Measurements from ENCODE around the gene CCDC74A.
"Not testable (repeated sequence)": the region's sequence is repeated elsewhere in the genome, so short reads cannot be mapped to it uniquely, and the experiment has no call there.

Gene CCDC74A

DNA sequence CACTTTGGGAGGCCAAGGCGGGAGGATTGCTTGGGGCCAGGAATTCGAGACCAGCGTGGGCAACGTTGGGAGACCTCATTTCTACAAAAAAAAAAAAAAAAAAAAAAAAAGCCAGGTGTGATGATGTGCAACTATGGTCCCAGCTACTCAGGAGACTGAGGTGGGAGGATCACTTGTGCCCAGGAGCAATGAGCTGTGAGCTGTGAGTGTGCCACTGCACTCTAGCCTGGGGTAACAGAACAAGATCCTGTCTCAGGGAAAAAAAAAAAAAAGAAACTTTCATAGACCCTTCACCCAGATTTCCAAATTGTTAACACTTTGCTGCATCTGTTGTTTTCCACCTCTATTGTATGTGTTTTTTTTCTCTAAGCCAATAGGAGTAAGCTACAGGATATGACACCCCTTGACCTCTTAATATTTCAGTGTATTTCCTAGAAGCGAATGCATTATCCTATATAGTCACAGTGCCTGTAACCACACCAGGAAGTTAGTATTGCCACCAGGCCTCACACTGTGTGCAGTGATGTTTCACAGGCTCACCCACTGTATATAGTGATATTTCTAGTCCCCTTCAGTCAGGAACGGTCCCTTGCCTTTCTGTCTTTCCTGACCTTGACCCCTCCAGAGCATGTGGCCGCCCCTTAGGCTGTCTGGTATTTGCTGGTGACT lies 23.5 kb upstream of the CCDC74A start:
- H2AK5ac ChIP-seq (ENCODE audit: low read length, severe bottlenecking), result not testable (repeated sequence)

DNA sequence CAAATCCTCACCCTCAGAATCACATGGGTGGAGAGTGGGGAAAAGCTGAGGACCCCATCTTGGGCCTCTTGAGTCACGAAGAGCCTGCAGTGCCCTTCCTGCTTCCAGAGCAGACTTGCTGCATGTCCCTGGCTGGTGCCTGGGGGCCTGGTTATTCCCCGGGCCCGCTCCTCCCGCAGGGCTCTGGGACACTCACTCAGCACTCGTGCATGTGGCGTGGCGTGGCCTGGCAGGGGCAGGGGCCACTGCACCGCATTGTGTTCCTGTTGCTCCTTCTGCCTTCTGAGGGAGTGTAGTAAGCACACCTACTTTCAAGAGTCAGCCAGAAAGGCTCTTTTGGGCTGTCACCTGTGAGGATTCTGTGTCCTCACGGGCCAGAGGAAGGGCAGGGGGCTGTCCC lies 18.1 kb upstream of the CCDC74A start:
- Histone ChIP-seq H3K4me3 (ENCODE audit: insufficient read depth in 1 of 2, low read depth in 1 of 2, low read length in 2 of 2) (no peak overlapping the region), H3K4me2 (ENCODE audit: low read length, poor library complexity, severe bottlenecking) (no peak overlapping the region), H3K36me3 (ENCODE audit: control insufficient read depth in 1 of 2, insufficient read depth in 2 of 2, low read depth in 1 of 2, low read length in 2 of 2) (peaks cover 58 to 66% of the 10 kb centered on the region in 2 experiments), H2BK120ac (ENCODE audit: low read depth, low read length) (no peak overlapping the region), H2AK5ac (ENCODE audit: low read length, severe bottlenecking) (no peak overlapping the region), H2BK12ac (ENCODE audit: low read length in 2 of 2) (no peak overlapping the region), H3K4ac (ENCODE audit: low read depth in 1 of 2, low read length in 2 of 2) (no peak overlapping the region), H2BK5ac (ENCODE audit: low read depth, low read length, poor library complexity, severe bottlenecking) (no peak overlapping the region), H3K18ac (ENCODE audit: low read depth in 1 of 2, low read length in 2 of 2) (no peak overlapping the region), H4K91ac (ENCODE audit: low read length) (no peak overlapping the region), H4K8ac (ENCODE audit: low read length) (no peak overlapping the region), H2AFZ (ENCODE audit: low read depth, low read length) (no peak overlapping the region), H3K14ac (ENCODE audit: low read length in 2 of 2) (no peak overlapping the region), H3K79me1 (replicated peaks; ENCODE audit: low read length, poor library complexity, severe bottlenecking) (peaks cover 19% of the 10 kb centered on the region), H3K27me3 (ENCODE audit: control insufficient read depth in 1 of 2, insufficient read depth in 1 of 2, low read length in 2 of 2) (no peaks in the 10 kb centered on the region), H3K23ac (ENCODE audit: low read length in 2 of 2) (no peak overlapping the region), H3K9ac (ENCODE audit: low read length) (no peak overlapping the region), H3K27ac (ENCODE audit: low read length, poor library complexity, severe bottlenecking) (no peak overlapping the region), H3K9me3 (ENCODE audit: control insufficient read depth, low read length) (no peaks in the 10 kb centered on the region), H3K4me1 (ENCODE audit: control insufficient read depth, insufficient read depth, low read depth, low read length) (peaks cover 24% of the 10 kb centered on the region), H2BK15ac (ENCODE audit: low read depth, poor library complexity, severe bottlenecking) (no peak overlapping the region)
- DNase-seq, result no peak
- 99% methylated on average over 8 of the region's 9 CpGs for WGBS

More for the DNA sequence above, 23.5 kb upstream of the CCDC74A start:
- not testable (repeated sequence) for H4K91ac ChIP-seq (ENCODE audit: low read length); H2BK120ac ChIP-seq (ENCODE audit: low read depth, low read length); H3K27me3 ChIP-seq (ENCODE audit: control insufficient read depth in 1 of 2, insufficient read depth in 1 of 2, low read length in 2 of 2); H3K27ac ChIP-seq (ENCODE audit: low read length, poor library complexity, severe bottlenecking); DNase-seq; H3K14ac ChIP-seq (ENCODE audit: low read length in 2 of 2); H3K4me1 ChIP-seq (ENCODE audit: control insufficient read depth, insufficient read depth, low read depth, low read length); H3K4ac ChIP-seq (ENCODE audit: low read depth in 1 of 2, low read length in 2 of 2); H3K4me3 ChIP-seq (ENCODE audit: insufficient read depth in 1 of 2, low read depth in 1 of 2, low read length in 2 of 2); H2AFZ ChIP-seq (ENCODE audit: low read depth, low read length); H3K23ac ChIP-seq (ENCODE audit: low read length in 2 of 2); H3K18ac ChIP-seq (ENCODE audit: low read depth in 1 of 2, low read length in 2 of 2); H4K8ac ChIP-seq (ENCODE audit: low read length); H3K9ac ChIP-seq (ENCODE audit: low read length); H2BK15ac ChIP-seq (ENCODE audit: low read depth, poor library complexity, severe bottlenecking); H3K9me3 ChIP-seq (ENCODE audit: control insufficient read depth, low read length); H2BK12ac ChIP-seq (ENCODE audit: low read length in 2 of 2); H2BK5ac ChIP-seq (ENCODE audit: low read depth, low read length, poor library complexity, severe bottlenecking); H3K4me2 ChIP-seq (ENCODE audit: low read length, poor library complexity, severe bottlenecking)
- Histone ChIP-seq H3K36me3 (ENCODE audit: control insufficient read depth in 1 of 2, insufficient read depth in 2 of 2, low read depth in 1 of 2, low read length in 2 of 2) (peaks cover 78 to 87% of the 10 kb centered on the region in 2 experiments), H3K79me1 (replicated peaks; ENCODE audit: low read length, poor library complexity, severe bottlenecking) (peaks cover 33% of the 10 kb centered on the region)
- WGBS, result 91% methylated on average over 3 of the region's 7 CpGs

DNA sequence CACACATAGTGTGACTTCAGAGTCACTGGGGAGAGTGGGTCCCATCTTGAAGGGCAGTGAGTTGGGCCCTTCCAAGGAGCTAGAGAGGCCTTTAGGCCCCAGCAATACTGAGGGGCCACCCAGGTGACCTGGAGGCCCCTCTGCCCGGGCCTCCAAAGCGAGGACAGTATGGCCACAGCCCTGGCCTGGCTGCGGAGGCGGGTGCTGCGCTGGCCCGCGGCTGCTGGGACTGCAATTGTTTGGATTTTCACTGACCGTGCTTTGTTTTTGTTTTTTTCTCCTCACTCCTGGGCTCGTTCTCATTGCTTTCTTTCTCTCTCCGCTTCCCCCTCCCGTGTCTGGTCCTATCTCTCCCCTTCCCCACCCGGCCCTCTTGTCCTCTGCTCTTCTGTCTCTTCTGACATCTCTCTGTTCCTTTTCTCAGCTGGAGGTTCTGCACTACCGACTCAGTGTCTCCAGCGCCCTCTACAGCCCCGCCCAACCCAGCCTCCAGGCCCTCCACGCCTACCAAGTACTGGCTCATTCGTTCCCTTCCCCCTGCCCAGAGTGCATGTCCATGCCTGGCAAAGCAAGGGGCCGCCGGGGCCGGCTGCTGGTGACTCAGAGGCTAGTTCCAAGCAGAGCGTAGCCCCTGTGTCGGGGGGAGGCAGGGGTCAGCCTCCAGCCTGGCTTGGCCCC lies 16.3 kb upstream of the CCDC74A start:
- Histone ChIP-seq H2AK5ac (ENCODE audit: low read length, severe bottlenecking) (peak overlapping the region; percentile 72), H3K79me1 (replicated peaks; ENCODE audit: low read length, poor library complexity, severe bottlenecking) (peaks cover 11% of the 10 kb centered on the region), H3K27ac (ENCODE audit: low read length, poor library complexity, severe bottlenecking) (peak overlapping the region; percentile 76), H3K4me1 (ENCODE audit: control insufficient read depth, insufficient read depth, low read depth, low read length) (peaks cover 26% of the 10 kb centered on the region), H4K8ac (ENCODE audit: low read length) (peak overlapping the region; percentile 14), H3K36me3 (ENCODE audit: control insufficient read depth in 1 of 2, insufficient read depth in 2 of 2, low read depth in 1 of 2, low read length in 2 of 2) (peaks cover 44 to 64% of the 10 kb centered on the region in 2 experiments)
- not testable (repeated sequence) for H2BK15ac ChIP-seq (ENCODE audit: low read depth, poor library complexity, severe bottlenecking); H3K4me2 ChIP-seq (ENCODE audit: low read length, poor library complexity, severe bottlenecking); H3K4me3 ChIP-seq (ENCODE audit: insufficient read depth in 1 of 2, low read depth in 1 of 2, low read length in 2 of 2); H2BK12ac ChIP-seq (ENCODE audit: low read length in 2 of 2); H3K4ac ChIP-seq (ENCODE audit: low read depth in 1 of 2, low read length in 2 of 2); H3K14ac ChIP-seq (ENCODE audit: low read length in 2 of 2); H2AFZ ChIP-seq (ENCODE audit: low read depth, low read length); H3K18ac ChIP-seq (ENCODE audit: low read depth in 1 of 2, low read length in 2 of 2); H3K23ac ChIP-seq (ENCODE audit: low read length in 2 of 2); H2BK120ac ChIP-seq (ENCODE audit: low read depth, low read length); H3K9me3 ChIP-seq (ENCODE audit: control insufficient read depth, low read length); H3K27me3 ChIP-seq (ENCODE audit: control insufficient read depth in 1 of 2, insufficient read depth in 1 of 2, low read length in 2 of 2); H2BK5ac ChIP-seq (ENCODE audit: low read depth, low read length, poor library complexity, severe bottlenecking); H4K91ac ChIP-seq (ENCODE audit: low read length); H3K9ac ChIP-seq (ENCODE audit: low read length)
- WGBS, result 63% methylated on average over 21 of the region's 22 CpGs
- peak; percentile 82 for DNase-seq

DNA sequence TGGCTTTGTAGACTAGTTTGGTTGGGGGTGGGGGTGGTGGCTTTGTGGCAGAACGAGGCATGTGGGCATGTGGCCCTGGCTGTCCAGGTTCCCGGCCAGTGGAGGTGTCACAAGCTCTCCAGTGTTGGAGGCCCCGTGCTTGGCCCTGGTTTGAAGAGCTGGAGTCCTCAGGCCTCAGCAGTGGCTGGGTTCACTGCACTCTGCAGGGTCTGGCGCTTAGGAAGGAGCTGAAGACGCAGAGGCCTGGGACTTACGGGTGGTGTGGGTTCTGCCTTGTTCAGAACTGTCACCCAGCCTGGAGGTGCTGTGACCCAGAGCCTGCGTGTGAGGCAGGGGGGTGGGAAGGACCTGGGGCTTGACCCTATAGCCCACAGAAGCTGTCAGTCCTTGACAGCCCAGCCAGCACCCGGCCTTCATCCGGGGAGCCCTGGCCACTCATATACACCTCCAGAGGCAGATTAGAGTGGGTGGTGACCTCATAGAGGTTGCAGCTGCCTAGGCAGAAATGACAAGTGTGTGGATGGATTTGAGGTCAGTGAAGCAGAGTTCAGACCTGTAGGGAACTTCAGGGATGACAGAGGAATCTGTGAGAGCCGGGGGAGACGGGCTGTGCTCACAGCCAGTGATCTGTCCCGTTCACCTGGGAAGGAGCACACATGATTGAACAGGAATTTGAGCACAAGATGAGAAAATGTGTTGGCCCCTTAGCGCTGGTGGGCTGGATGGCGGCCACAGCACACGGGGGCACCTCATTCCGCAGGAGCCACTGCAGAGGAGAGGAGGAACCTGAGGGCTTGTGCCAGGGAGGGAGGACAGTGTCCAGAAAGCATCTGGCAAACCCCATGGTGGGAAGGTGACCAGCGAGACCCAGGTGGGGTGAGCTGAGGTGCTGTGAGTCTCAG lies 15.5 kb upstream of the CCDC74A start:
- not testable (repeated sequence) for H4K91ac ChIP-seq (ENCODE audit: low read length); H2BK120ac ChIP-seq (ENCODE audit: low read depth, low read length); H3K27me3 ChIP-seq (ENCODE audit: control insufficient read depth in 1 of 2, insufficient read depth in 1 of 2, low read length in 2 of 2); H3K4ac ChIP-seq (ENCODE audit: low read depth in 1 of 2, low read length in 2 of 2); H3K23ac ChIP-seq (ENCODE audit: low read length in 2 of 2); H3K9ac ChIP-seq (ENCODE audit: low read length); H4K8ac ChIP-seq (ENCODE audit: low read length); H2AFZ ChIP-seq (ENCODE audit: low read depth, low read length); H3K9me3 ChIP-seq (ENCODE audit: control insufficient read depth, low read length); H3K18ac ChIP-seq (ENCODE audit: low read depth in 1 of 2, low read length in 2 of 2); H2BK12ac ChIP-seq (ENCODE audit: low read length in 2 of 2); DNase-seq; H3K4me3 ChIP-seq (ENCODE audit: insufficient read depth in 1 of 2, low read depth in 1 of 2, low read length in 2 of 2); H2BK5ac ChIP-seq (ENCODE audit: low read depth, low read length, poor library complexity, severe bottlenecking); H2BK15ac ChIP-seq (ENCODE audit: low read depth, poor library complexity, severe bottlenecking); H3K79me1 ChIP-seq (replicated peaks; ENCODE audit: low read length, poor library complexity, severe bottlenecking); H3K4me2 ChIP-seq (ENCODE audit: low read length, poor library complexity, severe bottlenecking); H3K14ac ChIP-seq (ENCODE audit: low read length in 2 of 2)
- peaks cover 26% of the 10 kb centered on the region for H3K4me1 ChIP-seq (ENCODE audit: control insufficient read depth, insufficient read depth, low read depth, low read length)
- WGBS, result 92% methylated on average over 13 of the region's 17 CpGs
- H2AK5ac ChIP-seq (ENCODE audit: low read length, severe bottlenecking), result peak overlapping the region; percentile 67
- peak overlapping the region; percentile 76 for H3K27ac ChIP-seq (ENCODE audit: low read length, poor library complexity, severe bottlenecking)
- peaks cover 36 to 64% of the 10 kb centered on the region in 2 experiments for H3K36me3 ChIP-seq (ENCODE audit: control insufficient read depth in 1 of 2, insufficient read depth in 2 of 2, low read depth in 1 of 2, low read length in 2 of 2)
